Sigmoid colon (tissue), 4 donors: ENCODE data around the gene AP5Z1.

Source experiments
- CTCF ChIP-seq, 4 experiments: fragments of 450-650 bp in 3 of 4; fragments of 200-600 bp in 1 of 4; IDR thresholded peaks; one replicate each; pipeline ENCODE4 v1.5.1; 2016 to 2019; ENCODE audit warnings: antibody characterized with exemption in 4 of 4, mild to moderate bottlenecking in 3 of 4, moderate library complexity in 2 of 4
- EP300 ChIP-seq, 4 donors: sonication (generic); formaldehyde crosslinking; IDR thresholded peaks; one replicate each; pipeline ENCODE4 v1.6.1; 2017; ENCODE audit warnings: antibody characterized with exemption in 4 of 4

- TF ChIP-seq CTCF (IDR thresholded peaks at IDR 0.05) (no peak), EP300 (IDR thresholded peaks at IDR 0.05) (no peak)
Measured at GRCh38 chr7:4828720-4829383, 53.4 kb downstream of the AP5Z1 start.
